ENCODE data around the gene FARSA.

DNA sequence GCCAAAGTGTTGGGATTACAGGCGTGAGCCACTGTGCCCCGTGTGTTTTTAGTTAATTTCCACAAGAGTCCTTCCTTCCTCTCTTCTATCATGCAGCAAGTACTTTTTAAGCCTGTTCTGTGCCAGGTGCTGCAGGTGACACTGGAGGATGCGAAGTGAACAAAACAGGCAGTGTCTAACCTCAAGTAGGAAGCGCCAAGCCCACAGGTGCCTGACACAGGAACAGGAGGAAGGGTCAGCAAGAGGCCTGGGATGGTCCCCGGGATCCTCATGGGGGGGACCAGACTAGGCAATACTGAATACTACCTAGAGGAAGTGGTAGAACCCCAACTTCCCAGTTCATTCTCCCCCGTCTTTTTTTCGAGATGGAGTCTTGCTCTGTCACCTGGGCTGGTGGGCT lies 3.1 kb upstream of the FARSA start:
- TF ChIP-seq, protein P1, sequence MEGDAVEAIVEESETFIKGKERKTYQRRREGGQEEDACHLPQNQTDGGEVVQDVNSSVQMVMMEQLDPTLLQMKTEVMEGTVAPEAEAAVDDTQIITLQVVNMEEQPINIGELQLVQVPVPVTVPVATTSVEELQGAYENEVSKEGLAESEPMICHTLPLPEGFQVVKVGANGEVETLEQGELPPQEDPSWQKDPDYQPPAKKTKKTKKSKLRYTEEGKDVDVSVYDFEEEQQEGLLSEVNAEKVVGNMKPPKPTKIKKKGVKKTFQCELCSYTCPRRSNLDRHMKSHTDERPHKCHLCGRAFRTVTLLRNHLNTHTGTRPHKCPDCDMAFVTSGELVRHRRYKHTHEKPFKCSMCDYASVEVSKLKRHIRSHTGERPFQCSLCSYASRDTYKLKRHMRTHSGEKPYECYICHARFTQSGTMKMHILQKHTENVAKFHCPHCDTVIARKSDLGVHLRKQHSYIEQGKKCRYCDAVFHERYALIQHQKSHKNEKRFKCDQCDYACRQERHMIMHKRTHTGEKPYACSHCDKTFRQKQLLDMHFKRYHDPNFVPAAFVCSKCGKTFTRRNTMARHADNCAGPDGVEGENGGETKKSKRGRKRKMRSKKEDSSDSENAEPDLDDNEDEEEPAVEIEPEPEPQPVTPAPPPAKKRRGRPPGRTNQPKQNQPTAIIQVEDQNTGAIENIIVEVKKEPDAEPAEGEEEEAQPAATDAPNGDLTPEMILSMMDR (IDR thresholded peaks at IDR 0.05): no peak
- TF ChIP-seq POLR2AphosphoS5 (IDR thresholded peaks at IDR 0.05): no peak

Data from prostate gland (tissue), 2 donors.